Activated CD8-positive, alpha-beta memory T cell treated with anti-CD3 and anti-CD28 coated beads, Interleukin-2, amount 50 U/mL, for 1 hour (primary cell): ENCODE results near the gene METRN.

ENCODE experiments used
- DNase-seq: peaks from one replicate; pipeline ENCODE4 v3.0.0-alpha.2; 2020; ENCODE audit errors: extremely low read depth

Gene METRN

DNA sequence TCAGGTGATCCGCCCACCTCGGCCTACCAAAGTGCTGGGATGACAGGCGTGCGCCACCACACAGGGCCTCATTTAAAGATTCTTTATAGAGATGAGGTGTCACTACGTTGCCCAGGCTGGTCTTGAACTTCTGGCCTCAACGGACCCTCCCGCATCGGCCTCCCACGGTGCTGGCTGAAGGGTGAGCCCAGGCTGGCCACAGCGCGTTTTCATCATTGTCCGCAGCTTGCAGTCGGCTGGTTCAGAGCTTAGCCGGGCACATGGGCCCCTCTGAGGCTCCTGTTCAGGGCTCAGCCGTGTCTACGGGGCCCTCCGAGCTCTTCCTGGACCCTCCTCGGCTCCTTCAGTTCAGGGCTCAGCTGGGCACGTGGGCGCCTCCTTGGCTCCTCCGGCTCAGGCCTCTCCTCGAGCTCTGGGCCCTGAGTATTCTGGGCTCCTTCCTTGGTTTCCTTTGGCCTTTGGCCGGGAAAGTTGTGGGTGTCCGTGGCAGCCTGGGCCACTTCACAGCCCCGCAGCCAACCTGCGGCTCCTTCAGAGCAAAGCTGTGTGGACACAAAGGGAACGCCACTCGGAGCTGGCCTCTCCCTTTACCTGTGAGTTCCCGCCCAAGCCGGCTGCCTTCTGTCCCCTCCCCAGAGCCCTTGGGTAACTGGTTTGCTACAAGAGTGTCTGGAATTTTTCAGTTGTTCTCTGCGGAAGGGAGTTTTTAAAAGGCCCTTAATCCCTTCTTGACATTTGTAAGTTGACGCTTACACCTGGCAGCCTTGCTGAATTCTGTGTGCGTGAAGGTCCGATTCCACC is 44.4 kb downstream of the METRN start:
- DNase-seq = no peak

DNA sequence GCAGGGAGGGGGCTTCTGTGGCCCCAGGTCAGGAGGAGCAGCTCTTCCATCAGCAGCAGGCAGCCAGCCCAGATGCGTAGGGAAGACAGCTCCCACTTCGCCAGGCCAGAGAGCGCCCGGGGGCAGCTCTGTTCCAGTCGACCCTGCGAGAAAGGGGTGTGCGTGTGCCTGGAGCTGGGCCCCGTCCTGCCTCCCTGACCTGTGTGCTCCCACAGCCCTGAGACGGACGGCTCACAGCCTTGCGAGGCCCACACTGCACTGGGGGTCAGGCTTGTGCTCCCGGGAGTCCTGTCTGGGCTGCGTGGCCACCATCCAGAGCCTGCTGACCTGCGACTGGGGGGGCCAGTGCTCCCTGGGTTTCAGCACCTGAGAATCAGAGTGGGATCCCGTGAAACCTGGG is 45.1 kb downstream of the METRN start:
- DNase-seq = no peak

DNA sequence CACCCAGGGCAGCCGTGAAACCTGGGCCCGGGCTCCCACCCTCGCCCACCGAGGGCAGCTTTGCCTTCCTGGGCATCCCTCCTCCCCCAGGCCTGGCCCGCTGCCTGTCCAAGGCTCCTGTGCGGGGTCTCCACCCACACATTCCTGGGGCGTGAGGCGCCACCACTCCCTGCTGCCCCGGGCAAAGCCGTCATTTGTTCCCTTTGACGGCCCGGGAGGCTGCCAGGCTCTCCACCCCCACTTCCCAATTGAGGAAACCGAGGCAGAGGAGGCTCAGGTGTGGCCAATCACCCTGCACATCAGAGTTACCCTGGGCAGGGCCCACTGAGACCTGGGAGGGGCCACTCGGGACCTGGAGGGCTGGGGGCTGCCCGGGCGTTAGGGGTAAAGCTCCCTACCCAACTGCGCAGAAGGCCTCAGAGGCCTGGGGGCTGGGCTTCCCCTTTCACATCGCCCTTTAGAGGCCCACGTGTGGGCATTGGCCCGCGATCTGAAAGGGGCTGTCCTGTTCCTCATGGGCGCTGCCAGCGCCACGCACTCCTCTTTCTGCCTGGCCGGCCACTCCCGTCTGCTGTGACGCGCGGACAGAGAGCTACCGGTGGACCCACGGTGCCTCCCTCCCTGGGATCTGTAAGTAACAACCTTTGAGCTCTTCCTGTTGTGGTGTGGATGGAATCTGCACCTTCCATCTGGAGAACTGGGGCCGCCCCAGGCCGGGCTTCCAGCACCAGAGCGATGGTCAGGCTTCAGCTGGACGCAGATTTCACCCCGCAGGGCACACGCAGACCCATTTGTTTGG is 45.8 kb downstream of the METRN start, which contains the start of gene MSLN:
Gene MSLN, plus strand, starts transcription at position 190 of the 799 bp plus-strand sequence. CDS start 1,947 bp downstream, outside the sequence.
- no peak for DNase-seq

DNA sequence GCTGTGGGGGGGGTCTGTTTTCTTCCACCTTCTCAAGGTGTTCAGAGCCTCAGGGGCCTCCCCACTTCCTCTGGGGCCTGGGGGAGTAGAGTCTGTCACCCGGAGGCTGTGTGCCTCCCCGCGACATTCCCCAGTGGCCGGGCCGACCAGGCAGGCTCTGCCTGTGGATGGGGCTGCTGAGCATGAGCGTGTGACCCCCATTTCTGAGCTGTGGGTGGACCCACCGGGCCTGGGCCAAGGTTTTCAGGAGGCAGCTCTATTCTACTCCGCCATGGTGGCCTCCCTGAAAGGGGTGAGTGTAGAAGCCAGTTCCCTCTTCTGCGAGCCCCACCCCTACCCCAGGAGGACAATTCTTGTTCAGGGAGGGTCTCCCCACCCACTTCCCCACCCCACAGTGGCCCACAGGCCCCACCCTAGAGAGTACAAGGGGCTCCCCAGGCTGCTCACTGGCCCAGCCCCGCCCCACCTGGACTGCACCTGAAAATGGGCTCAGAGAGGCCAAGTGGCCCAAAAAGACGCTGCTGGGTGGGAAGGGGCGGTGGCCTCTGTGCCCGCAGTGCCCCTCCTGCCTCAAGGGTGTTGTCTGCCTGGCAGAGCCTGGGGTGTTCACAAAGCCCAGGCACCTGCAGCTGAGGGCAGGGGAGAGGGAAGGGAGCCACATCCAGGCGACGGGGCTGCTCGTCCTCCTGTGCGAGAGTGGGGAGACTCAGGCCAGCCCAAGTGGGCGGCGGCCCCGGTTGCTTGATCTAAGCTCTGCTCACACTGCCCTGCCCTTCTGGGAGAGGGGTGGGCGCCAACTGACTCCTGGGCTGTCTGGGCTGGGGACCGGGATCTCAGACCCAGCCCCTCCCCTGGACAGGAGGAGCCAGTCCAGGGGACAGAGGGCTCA is 47.0 kb downstream of the METRN start:
- DNase-seq = no peak

DNA sequence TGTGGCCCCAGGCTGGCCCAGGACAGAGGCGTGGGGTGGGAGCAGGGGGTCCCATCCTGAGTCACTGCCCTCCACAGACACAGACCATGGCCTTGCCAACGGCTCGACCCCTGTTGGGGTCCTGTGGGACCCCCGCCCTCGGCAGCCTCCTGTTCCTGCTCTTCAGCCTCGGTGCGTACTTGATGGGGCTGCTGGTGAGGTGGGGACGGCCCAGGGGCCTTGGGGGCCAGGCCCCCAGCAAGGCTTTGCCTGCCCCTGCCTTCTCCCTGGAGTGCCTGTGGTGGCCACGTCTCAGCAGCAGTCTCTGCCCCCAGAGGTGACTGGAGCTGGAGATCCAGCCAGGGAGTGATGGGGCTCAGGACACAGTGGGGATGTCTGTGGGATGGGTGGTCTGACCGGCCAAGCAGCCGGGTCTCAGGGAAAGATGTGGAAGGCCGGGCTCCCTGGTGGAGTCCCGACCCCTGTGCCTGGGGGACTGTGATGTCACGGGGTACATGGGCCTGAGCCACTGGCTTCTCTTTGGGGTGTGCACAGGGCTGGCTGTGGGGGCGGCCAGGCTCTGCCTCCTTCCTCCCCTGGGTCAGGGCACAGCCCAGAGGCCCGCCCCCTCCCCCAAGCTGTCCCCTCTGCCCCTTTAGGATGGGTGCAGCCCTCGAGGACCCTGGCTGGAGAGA is 47.8 kb downstream of the METRN start:
- DNase-seq = no peak

DNA sequence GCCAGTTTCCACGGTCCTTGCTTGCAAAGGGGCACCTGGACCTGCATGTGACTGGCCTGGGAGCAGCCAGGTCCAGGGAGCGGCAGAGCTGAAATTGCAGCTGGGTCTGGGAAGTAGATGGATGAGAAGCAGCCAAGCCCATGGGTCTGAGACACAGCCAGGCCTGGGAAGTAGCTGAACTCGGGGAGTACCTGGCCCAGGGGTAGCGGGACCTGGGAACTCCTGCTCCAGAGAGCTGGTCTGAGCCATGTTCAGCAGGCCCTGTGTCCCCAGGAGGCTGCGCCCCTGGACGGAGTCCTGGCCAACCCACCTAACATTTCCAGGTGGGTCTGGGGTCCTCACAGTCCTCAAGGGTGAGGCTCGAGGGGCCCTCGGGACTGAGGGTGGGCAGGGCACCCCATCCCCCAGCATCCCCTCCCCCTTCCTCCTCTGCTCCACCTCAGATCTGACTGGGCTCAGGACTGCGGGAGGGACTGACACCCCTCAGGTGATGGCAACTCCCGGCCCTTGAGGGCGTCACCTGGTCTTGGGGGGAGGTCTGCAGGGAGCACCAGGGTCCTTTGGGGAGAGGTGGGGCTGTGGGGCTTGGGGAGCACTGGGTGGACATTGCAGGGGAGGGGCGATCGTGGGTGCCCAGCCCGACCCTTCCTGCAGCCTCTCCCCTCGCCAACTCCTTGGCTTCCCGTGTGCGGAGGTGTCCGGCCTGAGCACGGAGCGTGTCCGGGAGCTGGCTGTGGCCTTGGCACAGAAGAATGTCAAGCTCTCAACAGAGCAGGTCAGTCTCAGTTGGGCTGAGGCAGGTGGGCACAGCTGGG is 48.7 kb downstream of the METRN start:
- no peak for DNase-seq

DNA sequence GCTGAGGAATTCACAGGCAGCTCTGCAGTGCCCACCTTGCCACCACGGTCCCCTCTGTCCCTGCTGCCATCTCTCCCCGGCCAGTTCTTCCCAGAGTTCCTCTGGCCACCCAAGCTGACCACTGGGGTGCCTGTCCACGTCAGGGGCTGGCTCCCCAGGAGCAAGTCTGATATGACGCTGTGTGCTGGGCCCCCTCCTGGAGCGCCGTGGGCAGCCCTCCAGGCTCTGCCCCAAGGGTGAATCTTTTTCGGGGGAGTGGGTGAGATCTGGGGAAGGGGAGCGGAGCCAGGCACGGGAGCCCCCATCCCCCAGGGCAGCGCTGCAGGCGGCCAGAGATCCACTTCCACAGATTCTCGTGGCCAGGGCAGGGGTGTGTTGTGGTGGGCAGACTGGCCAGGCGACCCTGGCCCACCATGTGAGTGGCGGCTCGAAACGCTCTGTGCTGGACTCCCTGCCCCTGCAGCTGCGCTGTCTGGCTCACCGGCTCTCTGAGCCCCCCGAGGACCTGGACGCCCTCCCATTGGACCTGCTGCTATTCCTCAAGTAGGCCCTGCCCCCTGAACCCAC is 49.3 kb downstream of the METRN start:
- no peak for DNase-seq

DNA sequence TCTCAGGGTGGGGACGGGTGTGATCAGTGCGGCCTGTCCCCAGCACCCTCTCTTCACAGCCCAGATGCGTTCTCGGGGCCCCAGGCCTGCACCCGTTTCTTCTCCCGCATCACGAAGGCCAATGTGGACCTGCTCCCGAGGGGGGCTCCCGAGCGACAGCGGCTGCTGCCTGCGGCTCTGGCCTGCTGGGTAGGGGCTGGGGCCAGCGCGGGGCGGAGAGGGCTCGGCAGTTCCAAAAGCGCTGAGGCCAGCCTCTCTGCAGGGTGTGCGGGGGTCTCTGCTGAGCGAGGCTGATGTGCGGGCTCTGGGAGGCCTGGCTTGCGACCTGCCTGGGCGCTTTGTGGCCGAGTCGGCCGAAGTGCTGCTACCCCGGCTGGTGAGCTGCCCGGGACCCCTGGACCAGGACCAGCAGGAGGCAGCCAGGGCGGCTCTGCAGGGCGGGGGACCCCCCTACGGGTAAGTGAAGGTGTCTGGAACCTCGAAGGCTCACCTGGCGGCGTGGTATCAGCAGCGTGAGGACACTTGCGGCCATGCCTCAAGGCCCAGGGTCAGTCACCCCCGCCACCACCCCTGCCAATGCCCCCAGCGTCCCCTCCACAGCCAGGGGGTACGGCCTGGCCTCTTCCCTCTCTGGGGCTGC is 50.0 kb downstream of the METRN start:
- DNase-seq = no peak

DNA sequence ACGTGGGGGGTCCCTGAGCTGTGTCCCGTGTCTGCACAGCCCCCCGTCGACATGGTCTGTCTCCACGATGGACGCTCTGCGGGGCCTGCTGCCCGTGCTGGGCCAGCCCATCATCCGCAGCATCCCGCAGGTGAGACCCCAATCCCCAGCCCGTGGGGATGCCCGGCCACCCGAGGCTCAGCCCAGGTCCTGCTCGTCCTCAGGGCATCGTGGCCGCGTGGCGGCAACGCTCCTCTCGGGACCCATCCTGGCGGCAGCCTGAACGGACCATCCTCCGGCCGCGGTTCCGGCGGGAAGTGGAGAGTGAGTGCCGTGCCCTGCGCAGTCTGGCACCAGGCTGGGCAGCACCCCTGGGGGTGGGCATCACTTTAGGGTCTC is 50.6 kb downstream of the METRN start:
- no peak for DNase-seq

DNA sequence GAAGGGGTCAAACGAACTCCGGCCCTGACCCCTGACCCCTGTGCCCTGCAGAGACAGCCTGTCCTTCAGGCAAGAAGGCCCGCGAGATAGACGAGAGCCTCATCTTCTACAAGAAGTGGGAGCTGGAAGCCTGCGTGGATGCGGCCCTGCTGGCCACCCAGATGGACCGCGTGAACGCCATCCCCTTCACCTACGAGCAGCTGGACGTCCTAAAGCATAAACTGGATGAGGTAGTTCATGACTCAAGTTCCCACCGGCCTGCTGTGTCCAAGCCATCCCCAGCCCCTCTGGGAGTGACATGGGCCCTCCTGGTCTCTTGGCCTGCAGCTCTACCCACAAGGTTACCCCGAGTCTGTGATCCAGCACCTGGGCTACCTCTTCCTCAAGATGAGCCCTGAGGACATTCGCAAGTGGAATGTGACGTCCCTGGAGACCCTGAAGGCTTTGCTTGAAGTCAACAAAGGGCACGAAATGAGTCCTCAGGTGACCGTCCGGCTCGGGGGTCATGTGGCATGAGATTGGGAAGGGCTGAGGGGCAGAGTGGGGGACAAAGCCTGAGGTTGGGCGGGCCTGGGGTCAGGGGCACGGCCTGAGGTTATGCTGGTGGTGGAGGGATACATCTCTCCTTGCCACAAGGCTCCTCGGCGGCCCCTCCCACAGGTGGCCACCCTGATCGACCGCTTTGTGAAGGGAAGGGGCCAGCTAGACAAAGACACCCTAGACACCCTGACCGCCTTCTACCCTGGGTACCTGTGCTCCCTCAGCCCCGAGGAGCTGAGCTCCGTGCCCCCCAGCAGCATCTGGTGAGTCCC is 51.3 kb downstream of the METRN start:
- DNase-seq = no peak

DNA sequence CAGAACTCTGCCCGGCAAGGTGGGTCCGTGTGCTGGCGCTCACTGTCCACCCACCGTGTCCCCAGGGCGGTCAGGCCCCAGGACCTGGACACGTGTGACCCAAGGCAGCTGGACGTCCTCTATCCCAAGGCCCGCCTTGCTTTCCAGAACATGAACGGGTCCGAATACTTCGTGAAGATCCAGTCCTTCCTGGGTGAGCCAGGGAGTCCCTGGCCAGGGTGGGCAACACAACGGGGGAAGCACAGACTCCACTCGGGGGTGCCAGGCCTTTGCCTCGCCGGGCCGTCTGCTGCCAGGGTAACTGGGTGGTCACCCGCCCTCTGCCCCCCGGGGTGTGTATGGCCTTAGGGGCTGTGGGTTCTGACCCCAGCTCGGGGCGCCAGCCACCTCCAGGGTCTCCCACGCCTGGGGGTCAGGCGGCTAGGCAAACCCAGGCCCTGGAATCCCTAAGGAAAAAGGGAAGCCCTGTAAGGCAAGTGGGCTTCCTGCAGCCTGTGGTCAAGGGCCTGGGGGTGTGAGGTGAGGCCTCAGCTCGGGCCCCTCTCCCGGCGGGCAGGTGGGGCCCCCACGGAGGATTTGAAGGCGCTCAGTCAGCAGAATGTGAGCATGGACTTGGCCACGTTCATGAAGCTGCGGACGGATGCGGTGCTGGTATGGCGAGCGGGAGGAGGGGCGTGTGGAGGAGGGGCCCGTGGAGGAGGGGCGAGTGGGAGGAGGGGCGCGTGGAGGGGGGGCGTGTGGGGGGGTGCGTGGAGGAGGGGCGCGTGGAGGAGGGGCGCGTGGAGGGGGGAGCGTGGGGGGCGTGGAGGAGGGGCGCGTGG is 52.1 kb downstream of the METRN start:
- no peak for DNase-seq

DNA sequence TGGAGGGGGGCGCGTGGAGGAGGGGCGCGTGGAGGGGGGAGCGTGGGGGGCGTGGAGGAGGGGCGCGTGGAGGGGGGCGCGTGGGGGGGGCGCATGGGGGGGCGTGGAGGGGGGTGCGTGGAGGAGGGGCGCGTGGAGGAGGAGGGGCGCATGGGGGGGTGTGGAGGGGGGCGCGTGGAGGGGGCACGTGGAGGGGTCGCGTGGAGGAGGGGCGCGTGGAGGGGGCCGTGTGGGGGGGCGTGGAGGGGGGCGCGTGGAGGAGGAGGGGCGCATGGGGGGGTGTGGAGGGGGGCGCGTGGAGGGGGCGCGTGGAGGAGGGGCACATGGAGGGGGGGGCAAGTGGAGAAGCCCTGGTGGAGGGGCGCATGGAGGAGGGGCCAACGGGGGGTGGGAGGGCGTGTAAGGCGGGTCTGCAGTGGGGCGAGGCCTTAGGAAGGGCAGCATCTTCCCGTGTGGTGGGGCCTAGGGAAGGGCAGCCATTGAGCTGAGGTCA is 52.9 kb downstream of the METRN start:
- DNase-seq = no peak

DNA sequence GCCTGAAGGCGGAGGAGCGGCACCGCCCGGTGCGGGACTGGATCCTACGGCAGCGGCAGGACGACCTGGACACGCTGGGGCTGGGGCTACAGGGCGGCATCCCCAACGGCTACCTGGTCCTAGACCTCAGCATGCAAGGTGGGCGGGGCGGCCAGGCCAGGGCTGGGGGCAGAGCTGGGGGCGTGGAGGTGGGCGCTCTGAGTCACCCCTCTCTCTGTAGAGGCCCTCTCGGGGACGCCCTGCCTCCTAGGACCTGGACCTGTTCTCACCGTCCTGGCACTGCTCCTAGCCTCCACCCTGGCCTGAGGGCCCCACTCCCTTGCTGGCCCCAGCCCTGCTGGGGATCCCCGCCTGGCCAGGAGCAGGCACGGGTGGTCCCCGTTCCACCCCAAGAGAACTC is 53.5 kb downstream of the METRN start:
- DNase-seq = no peak
